ENCODE measurements around the gene ACSBG1.

DNA sequence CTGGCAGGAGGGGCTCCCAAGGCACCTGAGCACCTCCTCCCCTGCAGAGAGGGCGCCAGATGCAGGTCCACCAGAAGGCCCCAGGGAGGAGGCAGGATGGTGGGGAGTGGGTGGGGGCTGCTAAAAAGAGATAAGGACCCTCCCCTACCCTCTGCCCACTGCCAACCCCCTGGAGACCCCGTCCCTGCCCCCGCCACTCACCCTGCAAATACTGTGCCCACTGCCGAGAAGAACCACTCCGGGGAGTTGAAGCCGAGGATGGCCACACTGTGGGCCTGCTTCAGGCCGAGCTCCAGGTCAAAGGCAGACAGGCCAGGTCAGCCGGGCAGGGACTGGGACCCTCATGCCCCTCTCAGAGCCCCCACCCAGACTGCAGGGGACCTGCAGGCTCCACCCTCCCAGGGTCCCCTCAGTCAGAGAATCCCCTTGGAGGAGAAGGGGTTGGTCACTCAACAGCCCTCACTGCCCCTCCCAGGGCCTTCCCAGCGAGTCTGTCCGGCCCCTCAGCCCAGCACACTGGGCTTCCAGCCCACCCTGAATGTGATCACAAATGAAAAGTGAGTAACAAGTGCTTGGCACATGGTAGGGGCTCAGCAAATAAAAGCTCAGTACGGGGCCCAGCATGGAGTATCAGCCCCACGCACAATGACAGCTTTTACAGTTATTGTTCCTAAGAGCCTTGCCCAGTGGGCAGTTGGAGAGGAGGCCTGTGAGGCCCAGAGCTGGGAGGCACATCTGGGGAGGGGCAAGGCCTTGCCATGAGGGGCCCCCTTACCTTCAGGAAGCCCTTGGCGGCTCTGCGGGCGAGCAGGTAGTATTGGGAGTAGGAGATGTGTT, 40.4 kb downstream of the ACSBG1 start:
- TF ChIP-seq CHD1 (IDR thresholded peaks at IDR 0.05; ENCODE audit: low read depth, low read length) (no peak), POLR2A (IDR thresholded peaks at IDR 0.05; ENCODE audit: control extremely low read depth in 1 of 2, low read depth in 2 of 2, low read length in 2 of 2) (no peak), EP300 (IDR thresholded peaks at IDR 0.05; ENCODE audit: borderline replicate concordance in 1 of 2, low read depth in 2 of 2, low read length in 2 of 2) (no peak)

All from H1 (cell line).